ENCODE data around the gene PARL.
"Not testable (repeated sequence)": the region's sequence is repeated elsewhere in the genome, so short reads cannot be mapped to it uniquely, and the experiment has no call there.

The PARL gene

DNA sequence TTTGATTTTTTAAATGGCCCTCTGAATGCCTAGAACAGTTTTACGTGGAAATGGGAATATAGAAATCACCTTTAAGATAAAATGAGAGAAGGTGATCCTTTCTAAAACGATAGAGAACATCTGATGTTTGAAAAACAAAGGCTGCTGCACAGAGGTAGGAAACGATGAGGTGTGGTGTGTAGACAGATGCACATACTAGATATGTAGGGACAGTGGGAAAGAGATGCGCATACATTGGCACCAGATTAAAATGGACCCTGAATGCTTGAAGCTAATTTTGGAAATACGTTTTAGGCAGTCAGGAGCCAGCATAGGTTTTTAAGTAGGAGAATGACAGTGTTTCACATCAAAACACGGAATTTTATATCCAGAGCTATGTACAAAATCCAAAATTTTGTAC, 88.3 kb downstream of the PARL start:
- DNase-seq (ENCODE audit: extremely low read depth, insufficient read length): no peak
- H3K36me3 ChIP-seq (ENCODE audit: control insufficient read depth, insufficient read depth, low read length): peaks cover 20% of the 10 kb centered on the region

DNA sequence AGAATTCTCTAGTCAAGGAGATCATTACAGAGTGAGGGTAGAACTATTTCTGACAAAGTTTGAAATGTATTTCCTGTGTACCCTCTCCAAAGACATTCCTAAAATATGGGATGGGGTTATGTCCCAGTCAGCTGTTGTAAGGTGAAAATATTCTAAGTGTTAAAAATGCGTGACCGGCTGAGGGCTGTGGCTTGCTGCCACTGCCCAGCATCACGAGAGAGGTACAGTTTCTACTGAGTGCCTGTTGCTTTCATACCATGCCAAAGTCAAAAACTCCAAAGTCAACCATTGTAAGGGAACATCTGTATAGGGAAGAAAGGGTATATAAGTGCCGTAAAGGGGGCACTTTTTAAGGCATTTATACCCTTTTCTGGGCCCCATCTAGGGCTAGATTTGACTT, 90.2 kb downstream of the PARL start:
- DNase-seq (ENCODE audit: extremely low read depth, insufficient read length): no peak
- TF ChIP-seq, protein P1, sequence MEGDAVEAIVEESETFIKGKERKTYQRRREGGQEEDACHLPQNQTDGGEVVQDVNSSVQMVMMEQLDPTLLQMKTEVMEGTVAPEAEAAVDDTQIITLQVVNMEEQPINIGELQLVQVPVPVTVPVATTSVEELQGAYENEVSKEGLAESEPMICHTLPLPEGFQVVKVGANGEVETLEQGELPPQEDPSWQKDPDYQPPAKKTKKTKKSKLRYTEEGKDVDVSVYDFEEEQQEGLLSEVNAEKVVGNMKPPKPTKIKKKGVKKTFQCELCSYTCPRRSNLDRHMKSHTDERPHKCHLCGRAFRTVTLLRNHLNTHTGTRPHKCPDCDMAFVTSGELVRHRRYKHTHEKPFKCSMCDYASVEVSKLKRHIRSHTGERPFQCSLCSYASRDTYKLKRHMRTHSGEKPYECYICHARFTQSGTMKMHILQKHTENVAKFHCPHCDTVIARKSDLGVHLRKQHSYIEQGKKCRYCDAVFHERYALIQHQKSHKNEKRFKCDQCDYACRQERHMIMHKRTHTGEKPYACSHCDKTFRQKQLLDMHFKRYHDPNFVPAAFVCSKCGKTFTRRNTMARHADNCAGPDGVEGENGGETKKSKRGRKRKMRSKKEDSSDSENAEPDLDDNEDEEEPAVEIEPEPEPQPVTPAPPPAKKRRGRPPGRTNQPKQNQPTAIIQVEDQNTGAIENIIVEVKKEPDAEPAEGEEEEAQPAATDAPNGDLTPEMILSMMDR (IDR thresholded peaks at IDR 0.05; ENCODE audit: insufficient read depth, low read length, poor library complexity, severe bottlenecking): no peak
- Histone ChIP-seq H3K27me3 (replicated peaks; ENCODE audit: control insufficient read depth, insufficient read depth, low read length) (no peaks in the 10 kb centered on the region), H3K4me3 (replicated peaks; ENCODE audit: low read depth, low read length) (no peak overlapping the region), H3K36me3 (ENCODE audit: control insufficient read depth, insufficient read depth, low read length) (peaks cover 16% of the 10 kb centered on the region)

More for the DNA sequence above, 88.3 kb downstream of the PARL start:
- TF ChIP-seq, protein P1 (IDR thresholded peaks at IDR 0.05; ENCODE audit: insufficient read depth, low read length, poor library complexity, severe bottlenecking): no peak
- H3K4me3 ChIP-seq (replicated peaks; ENCODE audit: low read depth, low read length): no peak overlapping the region
- no peaks in the 10 kb centered on the region for H3K27me3 ChIP-seq (replicated peaks; ENCODE audit: control insufficient read depth, insufficient read depth, low read length)

DNA sequence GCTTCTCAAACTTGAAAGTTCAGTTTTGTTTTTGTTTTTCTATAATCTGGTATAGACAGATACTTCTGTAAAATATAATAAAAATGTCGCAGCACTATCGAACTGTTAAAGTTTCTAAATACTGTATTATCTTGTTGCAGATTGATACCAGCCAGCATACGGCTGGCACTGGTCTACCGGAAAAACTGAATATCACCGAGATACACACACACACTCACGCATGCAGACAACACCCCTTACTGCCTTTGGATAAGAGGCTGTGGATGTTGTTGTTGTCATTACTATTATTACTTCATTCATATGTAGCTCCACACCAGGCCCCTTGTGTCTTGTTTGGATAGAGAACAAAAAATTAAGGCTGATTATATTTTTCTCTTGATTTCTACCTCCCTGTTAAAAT, 91.7 kb downstream of the PARL start:
- no peak for DNase-seq (ENCODE audit: extremely low read depth, insufficient read length)
- H3K27me3 ChIP-seq (replicated peaks; ENCODE audit: control insufficient read depth, insufficient read depth, low read length): no peaks in the 10 kb centered on the region
- TF ChIP-seq, protein P1 (IDR thresholded peaks at IDR 0.05; ENCODE audit: insufficient read depth, low read length, poor library complexity, severe bottlenecking): no peak
- H3K4me3 ChIP-seq (replicated peaks; ENCODE audit: low read depth, low read length): no peak overlapping the region
- H3K36me3 ChIP-seq (ENCODE audit: control insufficient read depth, insufficient read depth, low read length): peaks cover 10% of the 10 kb centered on the region

DNA sequence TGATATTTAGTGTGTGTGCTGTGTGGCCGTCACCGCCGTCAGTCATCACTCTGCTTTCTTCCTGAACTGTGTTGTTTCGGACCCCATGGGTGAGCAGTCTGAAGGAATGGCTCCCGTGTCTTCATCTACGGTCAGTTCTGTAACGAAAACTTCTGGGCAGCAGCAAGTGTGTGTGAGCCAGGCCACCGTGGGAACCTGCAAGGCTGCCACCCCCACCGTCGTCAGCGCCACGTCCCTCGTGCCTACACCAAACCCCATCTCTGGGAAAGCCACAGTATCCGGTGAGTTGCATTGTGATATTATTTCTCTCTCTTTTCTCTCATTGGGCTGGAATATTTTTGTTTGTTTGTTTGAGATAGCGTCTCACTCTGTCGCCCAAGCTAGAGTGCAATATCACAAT, 94.0 kb downstream of the PARL start:
- TF ChIP-seq, protein P1 (IDR thresholded peaks at IDR 0.05; ENCODE audit: insufficient read depth, low read length, poor library complexity, severe bottlenecking): no peak
- no peak for DNase-seq (ENCODE audit: extremely low read depth, insufficient read length)
- Histone ChIP-seq H3K4me3 (replicated peaks; ENCODE audit: low read depth, low read length) (no peak overlapping the region), H3K36me3 (ENCODE audit: control insufficient read depth, insufficient read depth, low read length) (peaks cover 17% of the 10 kb centered on the region), H3K27me3 (replicated peaks; ENCODE audit: control insufficient read depth, insufficient read depth, low read length) (no peaks in the 10 kb centered on the region)

DNA sequence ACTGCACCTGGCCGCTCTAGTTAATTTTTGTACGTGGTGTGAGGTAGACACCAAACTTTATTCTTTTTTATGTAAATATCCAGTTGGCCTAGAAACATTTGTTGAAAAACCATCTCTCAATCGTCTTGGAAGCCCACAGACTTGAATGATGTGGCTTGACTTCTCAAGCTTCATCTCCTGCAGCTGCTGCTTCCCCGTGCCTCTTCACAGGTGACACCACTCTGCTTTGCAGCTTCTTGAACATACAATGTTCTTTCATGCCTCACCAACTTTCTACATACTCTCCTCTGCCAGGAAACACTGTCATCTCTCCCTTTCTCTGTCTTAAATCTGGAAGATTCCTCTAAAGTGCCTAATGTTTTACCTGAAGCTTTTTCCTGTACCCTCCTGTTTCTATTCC, 94.9 kb downstream of the PARL start:
- H3K36me3 ChIP-seq (ENCODE audit: control insufficient read depth, insufficient read depth, low read length): peaks cover 17% of the 10 kb centered on the region

DNA sequence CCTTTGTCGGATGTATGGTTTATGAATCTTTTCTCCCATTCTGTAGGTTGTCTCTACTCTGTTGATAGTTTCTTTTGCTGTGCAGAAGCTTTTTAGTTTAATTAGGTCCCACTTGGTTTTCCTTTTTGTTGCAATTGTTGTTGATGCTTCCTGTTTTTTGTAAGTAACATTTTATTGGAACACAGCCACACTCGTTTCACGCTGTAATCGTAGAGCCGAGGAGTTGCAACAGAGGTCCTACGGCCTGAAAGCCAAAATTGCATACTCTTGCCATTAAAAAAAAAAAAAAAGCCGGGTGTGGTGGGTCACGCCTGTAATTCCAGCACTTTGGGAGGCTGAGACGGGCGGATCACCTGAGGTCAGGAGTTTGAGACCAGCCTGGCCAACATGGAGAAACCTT, 100.2 kb downstream of the PARL start:
- not testable (repeated sequence) for H3K27me3 ChIP-seq (replicated peaks; ENCODE audit: control insufficient read depth, insufficient read depth, low read length); H3K4me3 ChIP-seq (replicated peaks; ENCODE audit: low read depth, low read length); DNase-seq (ENCODE audit: extremely low read depth, insufficient read length)
- H3K36me3 ChIP-seq (ENCODE audit: control insufficient read depth, insufficient read depth, low read length): peaks cover 11% of the 10 kb centered on the region

More for the DNA sequence above, 94.9 kb downstream of the PARL start:
- no peak overlapping the region for H3K4me3 ChIP-seq (replicated peaks; ENCODE audit: low read depth, low read length)
- no peaks in the 10 kb centered on the region for H3K27me3 ChIP-seq (replicated peaks; ENCODE audit: control insufficient read depth, insufficient read depth, low read length)
- TF ChIP-seq, protein P1 (IDR thresholded peaks at IDR 0.05; ENCODE audit: insufficient read depth, low read length, poor library complexity, severe bottlenecking): no peak
- DNase-seq (ENCODE audit: extremely low read depth, insufficient read length): no peak
